Epithelial cell of proximal tubule (primary cell): ENCODE results near the gene CDCA3. TPM values are rescaled to one million over a fixed set of nuclear protein-coding genes. Genes with fewer than 3 reads are reported as not detected.

Experiments used
- DNase-seq: peaks from one replicate; pipeline ENCODE4 v3.0.0-alpha.2; 2011; ENCODE audit warnings: low read depth
- H3K4me3 ChIP-seq: 2 replicates; pipeline ENCODE4 v1.5.1; 2011; ENCODE audit warnings: low read depth, mild to moderate bottlenecking, low read length
- total RNA-seq: library from RNA; depleted of rRNA; stranded (reverse); fragments of >200 nt; gene quantifications from 2 replicates; pipeline ENCODE4 v1.2.3, GENCODE V29; 2015
- TF ChIP-seq, protein P1 (sequence below): conservative IDR thresholded peaks from 2 replicates; pipeline ENCODE4 v1.5.1; 2012; ENCODE audit warnings: low read depth, mild to moderate bottlenecking, low read length

CDCA3 gene
- total RNA-seq, 1 donor from 2014 or later = 85.0 TPM

DNA sequence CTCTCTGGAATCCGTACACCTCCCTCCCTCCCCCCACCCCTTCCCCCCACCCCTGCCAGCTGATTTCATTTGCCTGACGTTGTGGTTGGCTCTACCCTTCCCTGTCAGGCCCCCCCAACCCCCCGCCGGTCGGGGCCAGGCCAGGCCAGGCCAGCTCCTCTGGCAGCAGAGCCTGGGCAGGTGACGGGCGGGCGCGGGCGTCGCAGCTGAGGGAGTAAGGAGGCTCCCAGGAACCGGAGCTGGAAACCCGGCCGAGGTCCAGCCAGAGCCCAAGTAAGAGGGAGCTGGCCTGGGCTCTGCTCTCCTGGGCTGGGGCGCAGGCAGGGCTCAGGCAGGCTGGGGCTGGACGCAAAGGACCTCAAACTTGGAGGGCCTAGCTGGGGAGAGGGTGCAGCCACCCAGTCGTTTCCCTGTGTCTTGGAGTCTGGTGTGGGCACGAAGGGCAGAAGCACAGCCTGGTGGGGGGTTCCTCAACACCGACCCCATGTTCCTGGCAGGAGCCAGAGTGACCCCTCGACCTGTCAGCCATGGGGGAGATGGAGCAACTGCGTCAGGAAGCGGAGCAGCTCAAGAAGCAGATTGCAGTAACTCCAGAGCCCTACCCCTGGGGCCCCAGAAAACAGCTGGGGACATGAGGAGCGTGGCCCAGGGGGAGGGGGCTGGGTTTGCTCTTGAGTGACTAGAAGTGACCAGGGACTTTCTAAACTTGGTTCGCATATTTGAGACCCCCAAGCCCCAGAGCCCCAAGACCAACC, 10.1 kb downstream of the CDCA3 start, which contains the start of gene GNB3:
Gene GNB3, plus strand, starts transcription at position 165 of the 755 bp plus-strand sequence. Its CDS starts 363 bp downstream, at position 528.
- no peak for DNase-seq
- TF ChIP-seq, protein P1, sequence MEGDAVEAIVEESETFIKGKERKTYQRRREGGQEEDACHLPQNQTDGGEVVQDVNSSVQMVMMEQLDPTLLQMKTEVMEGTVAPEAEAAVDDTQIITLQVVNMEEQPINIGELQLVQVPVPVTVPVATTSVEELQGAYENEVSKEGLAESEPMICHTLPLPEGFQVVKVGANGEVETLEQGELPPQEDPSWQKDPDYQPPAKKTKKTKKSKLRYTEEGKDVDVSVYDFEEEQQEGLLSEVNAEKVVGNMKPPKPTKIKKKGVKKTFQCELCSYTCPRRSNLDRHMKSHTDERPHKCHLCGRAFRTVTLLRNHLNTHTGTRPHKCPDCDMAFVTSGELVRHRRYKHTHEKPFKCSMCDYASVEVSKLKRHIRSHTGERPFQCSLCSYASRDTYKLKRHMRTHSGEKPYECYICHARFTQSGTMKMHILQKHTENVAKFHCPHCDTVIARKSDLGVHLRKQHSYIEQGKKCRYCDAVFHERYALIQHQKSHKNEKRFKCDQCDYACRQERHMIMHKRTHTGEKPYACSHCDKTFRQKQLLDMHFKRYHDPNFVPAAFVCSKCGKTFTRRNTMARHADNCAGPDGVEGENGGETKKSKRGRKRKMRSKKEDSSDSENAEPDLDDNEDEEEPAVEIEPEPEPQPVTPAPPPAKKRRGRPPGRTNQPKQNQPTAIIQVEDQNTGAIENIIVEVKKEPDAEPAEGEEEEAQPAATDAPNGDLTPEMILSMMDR = no peak
- no peak within 1 kb of the TSS for H3K4me3 ChIP-seq

DNA sequence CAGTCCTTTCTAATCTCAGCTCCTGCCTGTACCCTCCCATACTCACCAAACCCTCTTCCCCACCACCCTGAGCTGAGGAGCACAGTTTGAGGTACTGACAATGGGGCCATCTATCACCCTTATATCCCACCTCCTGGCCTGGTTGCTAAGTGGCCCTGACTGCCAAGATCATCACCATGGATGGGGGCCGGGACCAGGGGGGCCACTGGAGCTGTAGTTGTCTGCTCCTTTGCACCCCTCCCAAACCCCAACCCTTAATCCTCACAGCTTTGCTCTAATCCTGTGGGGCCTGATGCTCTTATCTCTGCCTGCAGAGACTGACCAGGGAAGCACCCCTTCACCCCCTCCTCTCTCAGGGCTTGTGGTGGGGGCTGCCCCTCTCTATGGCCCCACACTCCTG, 10.8 kb downstream of the CDCA3 start:
- H3K4me3 ChIP-seq = no peak overlapping the region
- TF ChIP-seq, protein P1 = no peak
- DNase-seq = no peak

DNA sequence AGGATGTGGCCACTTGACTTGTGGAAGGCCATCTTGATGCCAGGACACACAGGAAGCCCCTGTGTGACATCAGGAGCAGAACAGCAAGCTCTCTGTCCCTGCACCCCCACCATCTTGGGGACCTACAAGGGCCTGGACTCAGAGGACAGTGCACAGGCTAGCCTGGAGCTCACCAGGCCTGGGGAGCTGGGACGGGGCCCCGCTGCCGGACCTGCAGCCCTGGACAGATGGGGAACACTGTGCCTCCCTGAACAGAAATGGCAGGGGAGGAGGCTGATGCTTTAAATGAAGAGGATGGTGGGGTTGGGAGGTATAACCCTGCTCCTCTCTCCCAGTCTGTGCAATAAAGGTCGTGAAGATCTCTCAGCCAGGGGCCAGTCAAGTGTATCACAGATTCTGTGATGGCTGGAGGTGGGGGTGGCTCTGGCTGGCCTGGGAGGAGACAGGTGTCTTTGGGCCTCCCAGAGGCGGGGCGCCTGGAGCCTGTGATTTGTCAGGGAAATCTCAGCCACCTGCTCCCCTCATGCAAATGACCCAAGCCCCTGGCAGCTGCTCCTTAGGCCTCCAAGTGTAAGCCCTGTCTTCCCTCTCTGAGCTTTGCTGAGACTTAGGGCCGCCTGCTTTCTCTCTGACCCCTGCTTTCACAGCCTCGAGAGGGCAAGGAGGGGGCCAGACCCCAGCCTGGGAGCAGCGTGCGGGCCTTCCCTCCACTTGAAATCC, 11.4 kb downstream of the CDCA3 start:
- H3K4me3 ChIP-seq = no peak overlapping the region
- no peak for DNase-seq
- TF ChIP-seq, protein P1 = no peak

DNA sequence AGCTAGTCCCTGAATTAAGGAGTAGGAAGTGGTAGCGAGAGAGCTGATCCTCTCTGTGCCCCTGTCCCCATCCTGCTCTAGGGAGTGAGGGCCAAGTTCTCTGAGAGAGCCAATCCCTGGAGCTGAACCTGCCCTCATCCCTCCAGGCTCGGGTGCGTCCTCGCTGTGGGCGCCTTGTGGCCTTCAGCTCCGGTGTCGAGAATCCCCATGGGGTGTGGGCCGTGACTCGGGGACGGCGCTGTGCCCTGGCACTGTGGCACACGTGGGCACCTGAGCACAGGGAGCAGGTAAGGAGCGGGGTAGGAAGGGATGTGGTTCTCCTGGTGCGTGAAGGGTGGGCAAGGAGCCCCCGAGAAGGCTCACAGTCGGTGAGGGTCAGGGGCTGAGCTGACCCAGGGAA, 12.2 kb downstream of the CDCA3 start:
- no peak for DNase-seq
- no peak overlapping the region for H3K4me3 ChIP-seq
- TF ChIP-seq, protein P1 = no peak

DNA sequence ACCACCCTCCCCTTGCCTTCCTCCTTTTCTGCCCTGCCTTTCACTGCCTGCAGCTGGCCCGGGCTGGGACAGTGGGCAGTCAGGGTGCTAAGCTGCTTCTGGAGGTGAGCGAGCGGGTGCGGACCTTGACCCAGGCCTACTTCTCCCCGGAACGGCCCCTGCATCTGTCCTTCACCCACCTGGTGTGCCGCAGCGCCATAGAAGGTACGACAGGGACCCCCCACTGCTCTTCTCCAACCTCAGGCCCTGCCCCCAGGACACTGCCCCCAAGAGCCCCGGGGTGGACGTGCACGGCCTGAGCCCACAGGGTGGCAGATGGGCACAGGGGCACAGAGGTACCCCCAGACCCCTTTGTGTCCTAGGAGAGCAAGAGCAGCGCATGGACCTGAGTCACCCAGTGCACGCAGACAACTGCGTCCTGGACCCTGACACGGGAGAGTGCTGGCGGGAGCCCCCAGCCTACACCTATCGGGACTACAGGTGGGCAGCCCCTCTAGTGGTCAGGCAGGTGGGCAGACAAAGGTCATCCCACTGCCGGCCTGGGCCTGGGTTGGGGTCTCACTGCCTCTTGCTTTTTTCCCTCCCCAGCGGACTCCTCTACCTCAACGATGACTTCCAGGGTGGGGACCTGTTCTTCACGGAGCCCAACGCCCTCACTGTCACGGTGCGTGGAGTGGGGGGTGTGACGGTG, 13.6 kb downstream of the CDCA3 start:
- TF ChIP-seq, protein P1 = no peak
- DNase-seq = no peak
- no peak overlapping the region for H3K4me3 ChIP-seq

DNA sequence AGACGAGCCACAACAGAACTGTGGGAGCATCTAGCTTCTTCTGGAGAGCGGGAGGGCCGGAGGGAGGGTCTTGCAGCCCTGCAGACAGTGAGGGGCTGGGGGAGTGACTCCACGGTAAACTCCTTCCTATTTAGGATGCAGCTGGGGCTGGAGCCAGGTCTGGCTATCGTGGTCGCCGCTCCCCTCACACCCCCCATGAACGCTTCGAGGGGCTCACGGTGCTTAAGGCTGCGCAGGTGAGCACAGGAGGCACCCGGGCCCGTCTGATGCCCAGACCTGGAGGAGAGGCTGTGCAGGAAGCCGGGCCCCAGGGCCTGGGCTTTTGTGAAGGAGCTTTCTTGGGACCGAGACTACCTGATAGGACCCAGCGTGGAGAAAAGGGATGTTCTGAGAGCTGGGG, 14.2 kb downstream of the CDCA3 start:
- DNase-seq = no peak
- H3K4me3 ChIP-seq = no peak overlapping the region
- TF ChIP-seq, protein P1 = no peak
